Activated CD4-positive, alpha-beta T cell treated with anti-CD3 and anti-CD28 coated beads for 24 hours (primary cell): ENCODE data around the gene FZD7.

Source experiments
- DNase-seq, 2 donors: peaks; one replicate each; pipeline ENCODE4 v3.0.0-alpha.2; 2020; ENCODE audit warnings: low read depth in 2 of 2

The FZD7 gene

DNA sequence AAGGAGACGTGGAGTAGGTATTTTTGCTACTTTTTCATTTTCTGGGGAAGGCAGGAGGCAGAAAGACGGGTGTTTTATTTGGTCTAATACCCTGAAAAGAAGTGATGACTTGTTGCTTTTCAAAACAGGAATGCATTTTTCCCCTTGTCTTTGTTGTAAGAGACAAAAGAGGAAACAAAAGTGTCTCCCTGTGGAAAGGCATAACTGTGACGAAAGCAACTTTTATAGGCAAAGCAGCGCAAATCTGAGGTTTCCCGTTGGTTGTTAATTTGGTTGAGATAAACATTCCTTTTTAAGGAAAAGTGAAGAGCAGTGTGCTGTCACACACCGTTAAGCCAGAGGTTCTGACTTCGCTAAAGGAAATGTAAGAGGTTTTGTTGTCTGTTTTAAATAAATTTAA, 3.4 kb downstream of the FZD7 start:
- no peak for DNase-seq

- no peak for DNase-seq
Observed at GRCh38 chr2:202038471-202039277, 5.0 kb downstream of the FZD7 start.

DNA sequence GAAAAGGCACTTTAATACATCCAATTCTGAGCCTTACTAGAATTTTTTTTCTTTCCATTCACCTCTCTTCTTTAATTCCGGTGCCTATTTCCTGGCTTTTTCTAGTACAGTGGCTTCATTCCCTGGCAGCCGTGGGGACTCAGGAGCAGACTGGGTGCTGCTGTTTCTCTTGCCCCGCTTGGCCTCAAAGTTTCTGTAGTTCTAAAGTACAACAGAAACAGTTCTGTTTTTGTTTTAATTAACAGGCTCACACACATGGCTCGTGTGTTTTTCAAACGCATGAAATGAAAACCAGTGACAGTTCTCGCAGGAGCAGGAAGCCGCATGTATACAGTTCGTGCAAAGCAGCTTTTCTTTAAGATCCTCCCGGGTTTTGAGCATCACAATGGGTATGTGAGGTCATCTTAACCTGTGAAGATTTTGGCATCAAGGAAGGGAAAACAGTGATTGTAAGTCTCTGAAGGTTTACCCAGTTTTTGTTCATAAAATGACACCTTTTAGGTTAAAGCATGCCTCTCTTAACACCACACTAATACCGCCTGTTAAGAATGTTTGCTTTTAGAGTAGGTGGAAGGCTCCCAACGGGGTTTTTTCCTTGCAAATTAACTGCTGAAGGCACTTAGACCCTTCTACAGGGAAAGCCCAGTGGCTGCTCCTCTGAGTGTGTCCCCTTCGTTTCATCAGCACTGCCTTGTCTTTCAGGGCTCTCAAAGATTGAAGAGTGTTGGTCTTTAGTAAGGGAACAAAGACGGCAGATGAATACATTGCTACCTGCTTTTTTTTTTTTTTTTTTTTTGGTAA, 5.8 kb downstream of the FZD7 start:
- no peak for DNase-seq

DNA sequence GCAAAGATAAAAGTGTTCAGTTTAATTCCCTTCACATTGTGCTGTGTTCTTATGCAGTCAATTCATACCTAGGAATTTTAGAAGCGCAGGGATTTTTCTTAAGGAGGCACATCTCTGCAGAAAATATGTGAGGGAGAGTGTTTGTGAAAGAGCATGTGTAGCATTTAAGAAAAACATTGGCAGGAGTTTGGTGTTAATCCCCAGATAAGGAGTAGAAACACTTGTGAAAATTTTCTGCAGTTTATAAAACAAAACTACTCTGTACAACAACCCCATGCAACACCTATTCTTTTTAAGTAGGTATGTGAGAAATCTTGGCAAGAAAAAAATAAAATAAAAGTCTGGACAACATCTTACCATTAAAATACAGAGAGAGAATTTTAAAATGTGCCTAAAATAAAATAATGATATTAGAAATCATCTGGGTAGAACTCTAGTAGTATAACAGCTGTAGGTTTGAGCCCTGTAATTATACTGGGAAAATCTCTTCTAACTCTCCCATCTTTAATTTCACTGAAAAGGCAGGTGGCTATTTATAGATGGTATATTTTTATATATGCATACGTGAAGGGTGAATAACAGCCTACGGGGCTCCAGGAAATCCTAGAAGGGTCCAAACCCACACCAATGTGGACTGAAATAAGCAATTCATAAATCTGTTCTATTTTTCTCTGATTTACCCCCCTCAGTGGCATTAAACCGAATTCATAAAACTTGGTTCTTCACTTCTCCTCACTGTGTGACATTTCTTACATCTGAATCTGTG, 6.6 kb downstream of the FZD7 start:
- DNase-seq, result no peak

- no peak for DNase-seq
Observed at GRCh38 chr2:202042444-202042843, 8.8 kb downstream of the FZD7 start.

- DNase-seq, result no peak
Observed at GRCh38 chr2:202043475-202043874, 9.8 kb downstream of the FZD7 start.

DNA sequence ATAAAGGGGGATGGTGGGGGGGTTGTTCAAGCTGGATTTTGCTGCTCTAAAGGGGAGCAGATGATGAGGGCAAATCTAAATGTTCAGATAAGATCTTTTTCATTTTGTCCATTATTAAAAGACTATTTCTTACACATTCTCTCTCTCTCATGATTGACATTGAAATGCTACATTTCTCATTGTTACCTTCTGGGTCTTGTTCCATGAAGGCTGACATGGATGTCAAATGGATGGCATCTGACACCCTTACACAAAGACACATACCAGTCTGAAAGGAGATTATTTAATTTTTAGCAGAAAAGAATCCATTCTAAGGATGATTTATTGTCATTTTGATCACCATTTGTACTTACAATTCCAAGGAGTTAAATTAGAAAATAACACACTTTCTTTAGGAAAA, 11.1 kb downstream of the FZD7 start:
- DNase-seq, result no peak

GRCh38 chr2:202046572-202046971, 12.9 kb downstream of the FZD7 start:
- DNase-seq, result no peak

GRCh38 chr2:202049092-202049728, 15.6 kb downstream of the FZD7 start:
- no peak for DNase-seq

DNA sequence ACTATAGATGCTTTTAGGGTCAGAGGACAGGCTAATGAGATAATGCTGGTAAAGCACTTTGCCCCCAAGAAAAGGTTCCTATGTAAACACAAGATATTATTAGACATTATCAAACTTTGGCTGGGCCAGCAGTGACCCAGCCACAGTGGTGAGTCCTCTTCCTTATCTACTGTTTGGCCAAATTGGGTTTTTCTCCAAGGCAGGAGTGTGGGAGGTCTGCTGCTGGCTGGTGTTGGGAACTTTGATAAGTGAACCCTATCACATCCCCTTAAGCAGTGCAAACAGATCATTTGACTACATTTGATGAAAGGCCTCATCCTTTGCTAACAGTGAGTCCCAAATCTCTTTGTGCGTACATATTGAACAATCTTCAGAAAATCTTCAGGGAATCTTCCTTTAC, 16.2 kb downstream of the FZD7 start:
- no peak for DNase-seq

- DNase-seq, result no peak
Observed at GRCh38 chr2:202050652-202051051, 17.0 kb downstream of the FZD7 start.

- no peak for DNase-seq
Observed at GRCh38 chr2:202051499-202052161, 18.0 kb downstream of the FZD7 start.

GRCh38 chr2:202052235-202052634, 18.6 kb downstream of the FZD7 start:
- no peak for DNase-seq

DNA sequence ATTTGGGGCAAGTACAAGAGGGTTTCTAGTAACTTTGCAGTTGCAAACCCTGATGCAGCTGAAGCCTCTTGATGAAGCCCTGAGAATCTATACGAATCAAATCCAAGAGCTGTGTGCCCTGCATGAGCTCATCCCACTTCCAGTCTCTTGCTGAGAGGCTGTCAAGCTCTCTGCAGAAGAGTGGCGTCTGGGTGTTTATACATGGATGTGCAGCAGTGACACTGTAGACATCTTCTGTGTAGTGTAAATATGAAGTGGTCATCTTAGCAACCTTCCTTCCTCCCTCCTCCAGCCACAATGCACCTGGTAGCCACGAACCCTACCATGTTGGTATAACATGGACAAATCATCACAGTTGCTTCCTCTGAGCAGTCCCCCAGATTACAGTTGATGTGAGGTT, 21.0 kb downstream of the FZD7 start:
- no peak for DNase-seq

DNA sequence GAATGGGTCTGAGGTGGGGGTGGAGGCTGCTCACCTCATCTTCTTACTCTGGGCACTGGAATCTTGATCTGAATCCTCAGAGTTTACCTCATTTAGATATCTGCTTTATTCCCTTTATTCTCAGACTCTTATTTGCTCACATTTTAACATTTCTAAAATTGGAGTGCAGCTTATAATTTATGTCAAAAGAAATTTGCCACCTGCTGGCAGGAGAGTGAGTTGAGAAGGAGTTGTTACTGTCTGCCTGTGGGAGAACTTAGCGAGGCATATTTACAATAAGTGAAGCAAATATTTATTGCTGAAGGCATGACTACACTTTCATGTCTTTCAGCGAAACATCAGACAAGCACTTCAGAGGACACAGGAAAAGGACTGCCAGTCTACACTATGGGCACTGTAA, 23.0 kb downstream of the FZD7 start:
- no peak for DNase-seq

- no peak for DNase-seq
Observed at GRCh38 chr2:202060218-202060617, 26.6 kb downstream of the FZD7 start.

DNA sequence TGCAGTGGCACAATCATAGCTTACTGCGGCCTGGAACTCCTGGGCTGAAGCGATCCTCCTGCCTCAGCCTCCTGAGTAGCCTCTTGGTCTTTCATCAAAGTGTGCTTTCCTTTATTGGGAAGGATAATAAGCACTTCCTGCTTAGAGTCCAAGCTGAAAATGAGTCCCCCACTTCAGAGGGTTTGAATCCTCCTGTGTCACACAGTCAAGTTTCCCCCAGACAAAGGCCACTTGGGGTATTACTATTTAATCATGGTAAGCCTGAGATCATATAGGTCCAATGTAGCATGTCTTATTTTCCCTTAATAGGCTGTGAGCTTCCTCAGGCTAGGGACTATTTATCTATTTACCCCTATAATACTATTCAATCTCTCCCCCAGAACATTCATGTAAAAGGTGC, 28.0 kb downstream of the FZD7 start:
- no peak for DNase-seq

DNA sequence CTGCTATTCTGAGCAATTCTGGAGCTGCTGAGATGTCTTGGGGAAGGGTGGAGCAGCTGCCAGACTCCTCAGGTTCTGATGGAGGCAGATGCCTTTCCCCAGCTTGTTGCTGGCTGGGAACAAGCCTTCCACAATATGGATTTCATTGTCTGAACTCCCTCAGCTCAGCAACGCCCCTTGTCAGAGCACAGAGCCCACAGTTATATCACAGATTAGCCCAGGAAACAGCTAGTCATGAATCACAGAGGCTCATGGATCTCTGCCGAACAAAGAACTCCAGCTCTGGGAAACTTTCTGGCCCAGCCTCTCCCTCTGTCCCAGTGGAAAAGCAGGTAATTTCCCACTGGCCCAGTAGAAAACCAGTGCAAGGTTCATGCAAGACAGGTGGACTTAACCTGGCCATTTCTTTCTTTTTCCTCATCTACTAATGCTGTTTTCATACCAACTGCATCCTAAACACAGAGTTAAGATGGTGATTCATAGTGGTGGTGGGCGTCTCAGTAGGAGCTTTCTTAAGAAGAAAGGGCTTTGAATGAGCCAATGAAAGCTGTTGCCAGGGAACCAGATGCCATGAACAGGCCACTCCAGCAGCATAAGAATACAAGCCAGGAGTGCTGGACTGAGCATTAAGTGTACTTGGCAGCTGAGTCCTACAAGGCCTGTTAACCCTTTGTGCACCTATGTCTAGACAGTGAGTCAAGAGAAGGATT, 30.7 kb downstream of the FZD7 start:
- no peak for DNase-seq

- no peak for DNase-seq
Observed at GRCh38 chr2:202064881-202065230, 31.2 kb downstream of the FZD7 start.

DNA sequence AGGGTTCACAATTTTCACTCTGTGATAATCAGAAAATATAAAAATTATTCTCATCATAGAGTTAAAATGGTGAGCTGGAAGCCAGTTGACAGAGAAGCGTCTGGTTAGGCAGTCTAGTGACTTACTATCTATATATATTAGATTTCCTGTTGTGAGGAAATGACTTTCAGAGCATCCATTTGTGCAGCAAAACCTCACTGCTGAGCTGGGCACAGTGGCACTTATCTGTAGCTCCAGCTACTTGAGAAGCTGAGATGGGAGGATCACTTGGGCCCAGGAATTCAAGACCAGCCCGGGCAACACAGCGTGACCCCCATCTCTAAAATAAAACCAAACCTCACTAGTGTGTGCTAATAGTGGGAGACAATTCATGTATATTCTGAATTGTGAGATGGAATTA, 32.2 kb downstream of the FZD7 start:
- no peak for DNase-seq

- DNase-seq, result no peak
Observed at GRCh38 chr2:202066875-202067274, 33.2 kb downstream of the FZD7 start.
